IPS-NIHi7 (cell line): ENCODE data around the gene FAM181B.

Experiments used
- DNase-seq: peaks from one replicate; pipeline ENCODE4 v3.0.0; 2012; ENCODE audit warnings: mixed read lengths; ENCODE audit errors: extremely low spot score

Gene FAM181B

DNA sequence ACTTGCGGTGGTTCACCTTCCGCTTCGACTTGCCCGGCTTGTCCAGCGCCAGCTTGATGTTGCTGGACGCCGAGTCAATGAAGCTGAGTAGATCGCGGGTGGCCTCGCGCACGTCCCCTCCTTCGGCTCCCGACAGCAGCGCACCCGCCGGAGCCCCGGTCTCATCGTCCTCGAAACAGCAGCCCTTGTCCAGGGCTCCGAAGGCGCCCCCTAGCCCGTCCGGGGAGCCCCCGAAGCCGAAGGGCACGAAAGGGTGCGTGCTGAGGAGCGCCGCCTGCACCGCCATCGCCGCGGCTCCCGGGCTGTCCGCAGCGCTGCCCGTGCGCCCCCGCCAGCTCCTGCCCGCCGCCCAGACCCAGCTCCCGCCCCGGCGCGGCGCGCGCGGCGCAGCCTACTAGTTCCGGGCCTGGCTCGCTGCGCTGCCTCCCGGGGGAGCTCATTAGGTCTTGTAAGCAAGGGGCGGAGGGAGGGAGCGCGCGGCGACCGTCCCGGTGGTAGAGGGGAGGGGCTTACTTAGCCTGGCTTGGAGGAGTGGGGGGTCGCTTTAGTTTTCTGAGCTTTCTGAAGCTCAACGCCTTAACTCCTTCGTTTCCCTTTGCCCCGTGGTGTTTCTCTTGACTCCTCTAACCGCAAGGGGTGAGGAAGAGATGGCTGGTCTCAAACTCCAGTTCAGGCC, at the start of gene FAM181B:
TSS of gene FAM181B (minus strand) at position 421 of the 676 bp plus-strand sequence. CDS start at position 286, 135 bp downstream.
- peak; percentile 76 for DNase-seq

DNA sequence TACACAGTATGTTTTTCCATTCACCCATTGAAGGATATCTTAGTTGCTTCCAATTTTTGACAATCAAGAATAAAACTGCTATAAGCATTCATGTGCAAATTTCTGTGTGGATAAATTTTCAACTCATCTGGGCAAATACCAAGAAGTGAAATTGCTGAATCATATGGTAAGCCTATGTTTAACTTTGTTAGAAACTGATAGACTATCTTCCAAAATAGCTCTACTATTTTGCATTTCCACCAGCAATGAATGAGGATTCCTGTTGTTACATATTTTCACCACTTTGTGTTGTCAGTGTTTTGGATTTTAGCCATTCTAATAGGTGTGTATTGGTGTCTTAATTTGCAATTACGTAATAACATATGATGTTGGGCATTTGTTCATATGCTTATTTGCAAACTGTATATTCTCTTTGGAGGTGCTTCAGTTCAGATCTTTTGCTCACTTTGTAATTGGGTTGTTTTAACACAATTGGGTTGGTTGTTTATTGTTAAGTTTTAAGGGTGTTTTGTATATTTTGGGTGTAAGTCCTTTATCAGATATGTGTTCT, 49.2 kb upstream of the FAM181B start:
- no peak for DNase-seq

- no peak for DNase-seq
Observed at GRCh38 chr11:82778776-82779175, 45.1 kb upstream of the FAM181B start.

- no peak for DNase-seq
Observed at GRCh38 chr11:82776377-82776776, 42.7 kb upstream of the FAM181B start.

DNA sequence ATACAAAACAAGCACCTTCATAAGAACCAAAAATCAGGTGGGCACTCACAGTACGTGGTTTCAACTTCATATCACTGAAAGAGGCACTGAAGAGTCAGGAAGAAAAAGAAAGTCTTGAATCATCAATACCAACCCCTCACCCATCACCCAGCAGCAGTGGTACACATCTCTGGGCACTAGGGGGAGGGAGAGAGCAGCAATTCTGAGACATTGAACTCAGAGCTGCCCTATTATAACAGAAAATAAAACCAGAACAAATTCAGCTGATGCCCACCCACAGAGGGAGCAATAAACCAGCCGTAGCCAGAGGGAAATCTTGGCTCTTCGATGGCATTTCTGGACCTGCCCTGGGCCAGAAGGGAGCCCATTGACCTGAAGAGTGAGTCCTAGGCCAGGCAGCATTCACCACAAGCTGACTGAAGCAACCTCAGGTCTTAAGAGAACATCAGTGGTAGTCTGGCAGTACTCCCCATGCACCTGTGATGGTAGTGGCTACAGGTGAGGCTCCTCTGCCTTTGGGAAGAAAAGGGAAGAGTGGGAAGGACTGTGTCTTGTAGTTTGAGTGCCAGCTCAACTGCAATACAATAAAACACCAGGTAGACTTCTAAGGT, 42.2 kb upstream of the FAM181B start:
- peak; percentile 72 for DNase-seq

- no peak for DNase-seq
Observed at GRCh38 chr11:82775218-82775617, 41.6 kb upstream of the FAM181B start.

DNA sequence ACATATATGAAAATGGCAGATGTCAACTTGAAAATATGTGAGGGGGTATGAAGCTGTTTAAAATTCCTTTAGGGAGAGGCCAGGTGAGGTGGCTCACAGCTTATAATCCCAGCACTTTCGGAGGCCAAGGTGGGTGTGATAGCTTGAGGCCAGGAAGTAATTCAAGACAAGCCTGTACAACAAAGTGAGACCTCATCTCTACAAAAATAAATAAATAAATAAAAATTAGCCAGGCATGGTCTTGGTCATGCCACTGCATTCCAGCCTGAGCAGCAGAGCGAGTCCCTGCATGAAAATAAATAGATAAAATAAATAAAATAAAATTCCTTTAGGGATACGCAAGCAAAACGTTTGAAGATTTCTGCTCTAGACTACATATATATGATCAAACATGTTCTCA, 38.1 kb upstream of the FAM181B start:
- DNase-seq = no peak

- DNase-seq = no peak
Observed at GRCh38 chr11:82767123-82767522, 33.5 kb upstream of the FAM181B start.

- DNase-seq = no peak
Observed at GRCh38 chr11:82765466-82766034, 31.9 kb upstream of the FAM181B start.

DNA sequence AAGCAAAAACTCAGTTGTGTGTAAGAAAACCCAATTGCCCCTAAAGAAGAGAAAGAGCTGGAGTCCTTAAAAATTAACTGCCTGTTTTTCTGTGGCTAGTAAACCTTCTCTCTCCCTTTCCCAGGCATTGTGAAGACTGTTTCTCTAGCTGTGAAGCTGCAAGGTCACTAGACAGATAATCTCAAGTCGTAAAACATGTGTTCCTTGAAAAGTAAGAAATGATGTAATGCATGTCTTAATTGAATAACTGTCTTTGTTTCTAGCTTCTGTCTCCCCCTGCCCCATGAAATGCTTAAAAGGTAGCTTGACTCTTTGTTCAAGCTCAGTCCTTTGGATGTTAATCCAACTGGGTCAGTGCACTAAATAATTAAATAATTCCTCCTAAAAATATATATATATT, 29.5 kb upstream of the FAM181B start:
- DNase-seq = no peak

GRCh38 chr11:82759649-82760048, 26.0 kb upstream of the FAM181B start:
- no peak for DNase-seq

- DNase-seq = no peak
Observed at GRCh38 chr11:82757660-82758357, 24.1 kb upstream of the FAM181B start.

GRCh38 chr11:82756765-82757639, 23.3 kb upstream of the FAM181B start:
- DNase-seq = no peak

DNA sequence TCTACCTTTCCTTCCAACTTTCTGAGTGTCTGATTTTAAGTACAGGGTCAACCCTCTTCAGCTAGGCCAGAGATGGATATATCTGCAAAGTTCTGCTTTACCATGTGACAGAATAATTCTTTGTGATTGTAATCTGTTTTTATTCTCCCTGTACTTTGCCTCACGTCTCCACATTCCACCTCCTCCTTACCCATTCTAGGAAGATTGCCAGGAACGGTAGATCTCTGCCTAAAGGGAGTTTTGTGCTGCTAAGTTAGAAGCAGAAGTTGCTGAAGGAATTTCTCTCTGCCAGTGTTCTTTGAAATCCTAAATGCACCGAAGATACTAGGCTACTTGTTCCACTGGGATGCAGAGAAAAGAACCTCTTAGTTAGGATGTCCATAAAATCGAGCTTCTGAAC, 20.7 kb upstream of the FAM181B start:
- no peak for DNase-seq

DNA sequence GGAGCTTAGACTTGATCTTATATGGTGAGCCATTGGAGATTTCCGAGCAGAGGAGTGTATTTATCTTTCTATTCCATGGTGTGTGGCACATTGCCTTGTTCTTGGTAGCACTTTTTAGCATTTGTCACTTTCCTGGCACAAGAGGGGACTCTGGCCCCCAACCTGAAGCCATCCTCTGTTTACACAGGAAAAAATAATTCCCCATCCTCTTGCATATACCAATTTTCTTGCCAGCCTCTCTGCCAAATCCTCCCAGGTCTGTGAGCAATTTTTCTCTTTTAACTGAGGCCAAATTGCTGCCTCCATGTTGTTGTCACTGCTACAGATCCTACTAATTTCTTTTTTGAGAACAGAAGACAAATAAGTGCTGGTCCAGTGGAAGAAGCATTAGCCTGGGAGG, 20.3 kb upstream of the FAM181B start:
- DNase-seq = no peak

- no peak for DNase-seq
Observed at GRCh38 chr11:82752801-82753200, 19.1 kb upstream of the FAM181B start.

DNA sequence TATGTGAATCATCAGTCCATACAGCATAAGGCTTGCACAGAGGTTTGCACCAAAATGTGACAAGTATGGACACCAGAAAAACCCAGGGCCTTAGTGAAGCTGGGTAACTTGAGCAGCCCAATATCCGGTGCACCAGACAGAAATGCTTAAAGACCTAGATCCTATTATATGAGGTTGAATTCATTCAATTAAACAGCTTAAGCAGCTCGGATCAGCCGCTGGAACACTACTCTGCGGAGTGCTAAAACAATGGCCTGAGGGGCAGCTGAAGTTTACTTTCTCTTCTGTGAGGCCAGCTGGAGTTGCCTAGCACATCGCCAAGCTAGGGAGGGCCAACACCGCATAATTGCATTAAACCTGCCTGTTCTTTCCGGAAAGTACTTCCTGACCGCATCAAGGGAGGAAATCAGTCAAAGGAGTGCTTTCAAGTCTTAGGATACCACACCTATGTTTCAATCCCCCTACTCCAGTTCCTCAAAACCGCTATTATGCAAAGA, 17.0 kb upstream of the FAM181B start:
- DNase-seq = peak; percentile 30

DNA sequence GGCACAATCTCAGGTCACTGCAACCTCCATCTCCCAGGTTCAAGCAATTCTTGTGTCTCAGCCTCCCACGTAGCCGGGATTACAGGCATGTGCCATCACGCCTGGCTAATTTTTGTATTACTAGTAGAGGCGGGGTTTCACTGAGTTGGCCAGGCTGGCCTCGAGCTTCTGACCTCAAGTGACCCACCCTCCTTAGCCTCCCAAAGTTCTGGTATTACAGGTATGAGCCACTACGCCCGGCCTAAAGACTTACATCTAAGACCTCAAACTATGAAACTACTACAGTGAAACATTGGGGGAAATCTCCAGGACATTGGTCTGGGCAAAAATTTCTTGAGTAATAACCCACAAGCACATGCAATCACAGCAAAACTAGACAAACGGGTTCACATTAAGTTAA, 13.8 kb upstream of the FAM181B start:
- DNase-seq = no peak

GRCh38 chr11:82738091-82738490, 4.4 kb upstream of the FAM181B start:
- no peak for DNase-seq

DNA sequence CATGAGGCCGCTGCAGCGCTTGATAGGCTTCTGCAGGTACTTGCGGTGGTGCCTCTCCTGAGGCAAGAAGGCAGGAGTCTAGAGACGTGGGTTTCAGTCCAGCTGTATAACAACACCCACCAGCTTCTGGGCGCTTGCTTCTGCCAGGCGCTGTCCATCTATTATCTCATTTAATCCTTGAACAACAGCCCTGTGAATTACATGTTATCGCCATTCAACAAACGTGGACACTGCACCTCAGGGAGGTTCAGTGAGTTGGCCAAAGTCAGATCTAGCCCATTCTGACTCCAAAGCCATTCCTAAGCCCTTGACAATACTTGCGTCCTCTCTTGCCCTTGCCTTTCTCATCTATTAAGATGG, 436 bp upstream of the FAM181B start:
- DNase-seq = no peak

DNA sequence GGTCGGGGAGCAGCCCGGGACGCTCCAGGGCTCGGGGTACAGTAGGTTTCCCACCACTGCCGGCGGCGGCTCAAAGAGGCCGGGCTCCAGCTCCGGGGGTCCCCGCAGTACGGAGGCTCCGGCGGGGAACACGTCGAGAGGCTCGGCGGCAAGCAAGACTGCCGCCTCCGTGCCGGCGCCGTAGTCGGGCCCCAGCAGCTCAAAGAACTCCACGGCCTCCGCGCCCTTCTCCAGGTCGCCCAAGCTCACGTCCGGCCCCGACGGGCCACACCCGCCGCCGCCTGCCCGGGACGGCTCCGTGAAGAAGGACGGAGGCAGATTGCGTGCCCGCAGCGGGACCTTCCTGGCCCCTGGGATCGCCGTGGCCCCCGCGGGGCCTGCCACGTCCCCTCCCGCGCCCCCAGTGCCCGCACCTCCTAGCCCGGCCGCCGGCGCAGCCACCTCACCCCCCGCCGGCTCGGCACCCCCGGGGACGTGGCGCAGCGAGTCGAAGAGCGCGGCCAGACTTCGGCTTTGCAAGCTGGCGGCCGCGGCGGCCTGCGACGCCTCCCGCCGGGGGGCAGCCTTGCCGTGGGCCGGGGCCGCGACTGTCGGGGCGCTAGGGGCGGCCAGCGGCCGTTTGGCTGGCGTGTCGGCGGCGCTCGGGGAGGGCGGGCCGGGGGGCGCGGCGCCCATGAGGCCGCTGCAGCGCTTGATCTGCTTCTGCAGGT, 775 bp downstream of the FAM181B start:
- peak; percentile 26 for DNase-seq
